IPS-20b (cell line): ENCODE data around the gene SKAP1.
"Not testable (repeated sequence)": the region's sequence is repeated elsewhere in the genome, so short reads cannot be mapped to it uniquely, and the experiment has no call there.

ENCODE experiments used
- H3K27ac ChIP-seq: one replicate; pipeline ENCODE4 v1.5.1; 2013; ENCODE audit warnings: low read length
- H3K27me3 ChIP-seq: 2 replicates; pipeline ENCODE4 v1.6.1; 2013; ENCODE audit warnings: mild to moderate bottlenecking, low read length, inconsistent platforms; ENCODE audit not compliant: insufficient read depth
- H3K36me3 ChIP-seq: 2 replicates; pipeline ENCODE4 v1.6.1; 2013; ENCODE audit warnings: low read depth, mild to moderate bottlenecking, inconsistent platforms, low read length, moderate library complexity; ENCODE audit not compliant: insufficient read depth
- H3K4me1 ChIP-seq: 2 replicates; pipeline ENCODE4 v1.6.1; 2013; ENCODE audit warnings: mild to moderate bottlenecking, control low read depth, inconsistent platforms, low read length, moderate library complexity; ENCODE audit not compliant: insufficient read depth
- H3K4me3 ChIP-seq: 2 replicates; pipeline ENCODE4 v1.5.1; 2013; ENCODE audit warnings: mild to moderate bottlenecking, low read length, inconsistent platforms
- H3K9ac ChIP-seq: 2 replicates; pipeline ENCODE4 v1.6.1; 2013; ENCODE audit warnings: low read depth, mild to moderate bottlenecking, inconsistent platforms, low read length, moderate library complexity
- H3K9me3 ChIP-seq: 2 replicates; pipeline ENCODE4 v1.6.1; 2013; ENCODE audit warnings: mild to moderate bottlenecking, low read depth, low read length, inconsistent platforms; ENCODE audit not compliant: insufficient read depth

Gene SKAP1

GRCh38 chr17:48290378-48290777 is 139.6 kb downstream of the SKAP1 start:
- Histone ChIP-seq H3K9me3 (no peaks in the 10 kb centered on the region), H3K27me3 (no peaks in the 10 kb centered on the region)

DNA sequence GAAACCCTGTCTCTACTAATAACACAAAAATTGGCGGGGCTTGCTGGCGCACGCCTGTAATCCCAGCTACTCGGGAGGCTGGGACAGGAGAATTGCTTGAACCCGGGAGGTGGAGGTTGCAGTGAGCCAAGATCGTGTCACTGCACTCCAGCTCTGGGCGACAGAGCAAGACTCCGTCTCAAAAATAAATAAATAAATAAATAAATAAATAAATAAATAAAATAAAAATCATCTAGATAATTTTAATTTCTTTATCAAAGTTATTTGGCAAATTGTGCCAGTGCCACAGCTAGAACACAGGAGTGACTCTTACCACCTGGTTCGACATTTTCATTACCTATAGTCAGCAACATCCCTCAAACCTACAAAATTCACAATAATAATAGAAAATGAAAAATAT is 143.1 kb downstream of the SKAP1 start:
- not testable (repeated sequence) for H3K4me3 ChIP-seq, H3K9ac ChIP-seq, H3K4me1 ChIP-seq, H3K27me3 ChIP-seq, H3K36me3 ChIP-seq, H3K27ac ChIP-seq, H3K9me3 ChIP-seq

More at GRCh38 chr17:48290378-48290777, 139.6 kb downstream of the SKAP1 start:
- no peaks in the 10 kb centered on the region; the same call in 1 of the 2 replicates for H3K4me1 ChIP-seq
- no peak overlapping the region for H3K4me3 ChIP-seq
- no peak overlapping the region for H3K27ac ChIP-seq
- H3K9ac ChIP-seq = no peak overlapping the region
- H3K36me3 ChIP-seq = no peaks in the 10 kb centered on the region

- H3K27ac ChIP-seq = no peak overlapping the region
- no peaks in the 10 kb centered on the region; the same call in 1 of the 2 replicates for H3K4me1 ChIP-seq
- no peak overlapping the region for H3K9ac ChIP-seq
- no peaks in the 10 kb centered on the region for H3K27me3 ChIP-seq
- H3K9me3 ChIP-seq = no peaks in the 10 kb centered on the region
- no peak overlapping the region for H3K4me3 ChIP-seq
- H3K36me3 ChIP-seq = no peaks in the 10 kb centered on the region
Measured at GRCh38 chr17:48285614-48286013, 144.4 kb downstream of the SKAP1 start.

GRCh38 chr17:48283907-48284306 is 146.1 kb downstream of the SKAP1 start:
- no peaks in the 10 kb centered on the region for H3K27me3 ChIP-seq
- H3K9ac ChIP-seq = no peak overlapping the region
- no peaks in the 10 kb centered on the region for H3K36me3 ChIP-seq
- H3K4me1 ChIP-seq = no peaks in the 10 kb centered on the region
- no peak overlapping the region for H3K27ac ChIP-seq
- no peaks in the 10 kb centered on the region for H3K9me3 ChIP-seq
- H3K4me3 ChIP-seq = no peak overlapping the region

DNA sequence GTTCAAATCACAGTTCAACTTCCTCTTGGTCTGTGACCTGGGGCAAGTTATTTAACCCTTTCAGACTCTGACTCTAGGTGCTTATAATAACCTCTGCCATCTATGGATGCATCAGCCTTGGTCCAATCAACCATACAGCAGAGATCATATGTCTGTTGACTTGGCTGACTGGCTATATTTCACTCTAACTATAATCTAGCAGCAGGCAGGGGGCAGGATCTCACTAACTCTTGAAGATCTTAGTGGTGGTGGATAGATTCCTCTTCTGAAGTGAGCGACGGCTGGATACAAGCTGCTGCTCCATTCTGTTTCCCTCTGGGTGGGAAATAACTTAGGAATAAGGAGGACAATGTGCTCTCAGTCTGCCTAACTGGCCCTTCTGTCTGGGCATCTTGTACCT is 146.6 kb downstream of the SKAP1 start:
- Histone ChIP-seq H3K9ac (no peak overlapping the region), H3K4me1 (no peaks in the 10 kb centered on the region), H3K9me3 (no peaks in the 10 kb centered on the region), H3K4me3 (no peak overlapping the region), H3K36me3 (no peaks in the 10 kb centered on the region), H3K27ac (no peak overlapping the region), H3K27me3 (no peaks in the 10 kb centered on the region)

GRCh38 chr17:48282303-48282702 is 147.7 kb downstream of the SKAP1 start:
- Histone ChIP-seq H3K4me3 (no peak overlapping the region), H3K27ac (no peak overlapping the region), H3K9ac (no peak overlapping the region), H3K36me3 (no peaks in the 10 kb centered on the region), H3K9me3 (no peaks in the 10 kb centered on the region), H3K27me3 (no peaks in the 10 kb centered on the region), H3K4me1 (no peaks in the 10 kb centered on the region)

- H3K27ac ChIP-seq = no peak overlapping the region
- no peaks in the 10 kb centered on the region for H3K36me3 ChIP-seq
- H3K27me3 ChIP-seq = no peaks in the 10 kb centered on the region
- no peak overlapping the region for H3K9ac ChIP-seq
- H3K4me3 ChIP-seq = no peak overlapping the region
- no peaks in the 10 kb centered on the region for H3K4me1 ChIP-seq
- H3K9me3 ChIP-seq = no peaks in the 10 kb centered on the region
Measured at GRCh38 chr17:48278760-48279491, 151.1 kb downstream of the SKAP1 start.

GRCh38 chr17:48276776-48277175 is 153.2 kb downstream of the SKAP1 start:
- H3K36me3 ChIP-seq = no peaks in the 10 kb centered on the region
- no peak overlapping the region for H3K4me3 ChIP-seq
- no peaks in the 10 kb centered on the region for H3K4me1 ChIP-seq
- no peak overlapping the region for H3K9ac ChIP-seq
- H3K27me3 ChIP-seq = no peaks in the 10 kb centered on the region
- H3K9me3 ChIP-seq = no peaks in the 10 kb centered on the region
- no peak overlapping the region for H3K27ac ChIP-seq

DNA sequence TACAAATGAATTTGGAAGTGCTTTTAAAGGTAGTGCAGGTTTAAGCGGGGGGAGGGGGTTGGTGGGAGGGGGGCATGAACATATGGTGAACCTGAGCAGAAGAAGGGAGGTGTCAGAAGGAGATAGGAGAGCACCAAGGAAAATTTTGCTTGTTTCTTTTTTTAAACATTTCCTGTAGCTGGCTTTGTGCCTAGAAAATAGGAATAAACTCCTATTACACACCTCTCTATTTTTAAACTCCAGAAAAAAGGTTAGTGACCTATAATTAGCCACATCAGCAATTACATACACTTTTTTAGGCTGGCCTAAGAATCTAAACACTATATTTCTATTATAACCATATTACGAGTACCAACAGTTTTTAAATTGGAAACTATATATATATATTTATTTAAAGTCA is 159.1 kb downstream of the SKAP1 start:
- H3K9ac ChIP-seq = no peak overlapping the region
- no peak overlapping the region for H3K4me3 ChIP-seq
- H3K27ac ChIP-seq = no peak overlapping the region
- no peaks in the 10 kb centered on the region for H3K9me3 ChIP-seq
- no peaks in the 10 kb centered on the region for H3K27me3 ChIP-seq
- H3K36me3 ChIP-seq = no peaks in the 10 kb centered on the region
- H3K4me1 ChIP-seq = no peaks in the 10 kb centered on the region

- Histone ChIP-seq H3K36me3 (no peaks in the 10 kb centered on the region), H3K27me3 (no peaks in the 10 kb centered on the region), H3K4me1 (no peaks in the 10 kb centered on the region), H3K9ac (no peak overlapping the region), H3K27ac (no peak overlapping the region), H3K9me3 (no peaks in the 10 kb centered on the region), H3K4me3 (no peak overlapping the region)
Measured at GRCh38 chr17:48269209-48269608, 160.8 kb downstream of the SKAP1 start.

DNA sequence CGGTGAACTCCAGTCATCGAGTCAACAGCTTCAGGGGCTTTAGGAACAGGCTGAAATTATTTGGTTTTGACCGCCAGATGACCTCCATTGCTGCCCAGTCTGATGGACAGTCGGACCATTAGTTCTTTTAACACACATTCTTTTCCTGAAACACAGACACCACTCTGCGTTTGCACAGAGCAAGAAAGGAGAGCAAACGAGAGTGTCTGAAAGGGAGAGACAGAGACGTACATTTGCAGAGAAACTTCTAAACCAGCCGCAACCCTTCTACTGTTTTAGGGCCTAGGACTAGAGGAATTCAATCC is 166.3 kb downstream of the SKAP1 start:
- H3K9me3 ChIP-seq = no peaks in the 10 kb centered on the region
- H3K4me1 ChIP-seq = peaks cover 8% of the 10 kb centered on the region; the same call in 1 of the 2 replicates
- no peak overlapping the region for H3K4me3 ChIP-seq
- no peak overlapping the region for H3K9ac ChIP-seq
- no peaks in the 10 kb centered on the region for H3K27me3 ChIP-seq
- no peaks in the 10 kb centered on the region for H3K36me3 ChIP-seq
- H3K27ac ChIP-seq = no peak overlapping the region

DNA sequence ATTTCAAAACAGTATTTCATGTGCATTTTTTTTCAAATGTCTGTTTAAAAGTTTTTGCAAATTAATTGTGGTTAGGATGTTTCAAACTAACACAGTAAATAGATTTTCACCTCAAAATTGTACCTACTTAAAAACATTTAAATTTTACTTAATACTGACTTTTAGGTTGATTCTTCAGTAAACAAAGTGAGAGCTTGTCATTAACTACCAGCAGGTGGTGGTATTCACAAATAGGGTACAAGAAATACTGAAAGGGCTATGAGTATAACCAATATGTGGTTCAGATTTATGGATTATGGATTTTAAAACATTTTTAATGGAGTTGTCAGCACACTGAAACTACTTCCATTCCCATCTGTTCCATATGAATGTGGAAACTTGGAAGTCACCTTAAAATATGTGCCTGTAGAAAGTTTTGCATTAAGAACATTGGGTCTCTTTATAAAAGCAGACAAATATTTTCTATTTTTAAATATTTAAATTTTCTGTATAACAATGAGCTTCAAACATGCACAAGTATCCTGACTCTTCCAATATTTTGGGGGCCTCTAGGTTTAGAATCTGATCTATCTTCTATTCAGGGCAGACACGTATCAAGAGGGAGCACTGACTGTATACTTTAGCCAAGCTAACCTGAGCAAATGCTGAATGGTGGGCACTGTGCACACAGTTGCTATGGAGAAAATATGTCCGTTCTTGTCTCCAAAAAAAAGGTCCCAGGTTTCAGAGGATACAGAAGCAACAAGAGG is 166.9 kb downstream of the SKAP1 start:
- H3K27ac ChIP-seq = no peak overlapping the region
- H3K9me3 ChIP-seq = no peaks in the 10 kb centered on the region
- H3K4me1 ChIP-seq = peaks cover 8% of the 10 kb centered on the region; the same call in 1 of the 2 replicates
- H3K9ac ChIP-seq = no peak overlapping the region
- no peaks in the 10 kb centered on the region for H3K27me3 ChIP-seq
- no peaks in the 10 kb centered on the region for H3K36me3 ChIP-seq
- H3K4me3 ChIP-seq = no peak overlapping the region
